Keratinocyte (primary cell): ENCODE data around the gene FRAS1.

Experiments
- EZH2 ChIP-seq: IDR thresholded peaks from one replicate; pipeline ENCODE4 v1.6.1; 2012; ENCODE audit warnings: inconsistent platforms, mild to moderate bottlenecking, low read length, moderate library complexity
- TF ChIP-seq, protein P1 (sequence below), 3 experiments: IDR thresholded peaks in 1 of 3; conservative IDR thresholded peaks in 1 of 3; optimal IDR thresholded peaks in 1 of 3; 2 replicates in 2 of 3; 3 replicates in 1 of 3; pipeline versions ENCODE3 to v1.5.1; 2011; ENCODE audit warnings: low read length in 3 of 3, mild to moderate bottlenecking in 3 of 3, moderate library complexity in 2 of 3, control low read depth in 1 of 3, inconsistent platforms in 1 of 3; ENCODE audit not compliant: insufficient read depth in 2 of 3; ENCODE audit errors: extremely low read depth in 1 of 3

- TF ChIP-seq, protein P1, sequence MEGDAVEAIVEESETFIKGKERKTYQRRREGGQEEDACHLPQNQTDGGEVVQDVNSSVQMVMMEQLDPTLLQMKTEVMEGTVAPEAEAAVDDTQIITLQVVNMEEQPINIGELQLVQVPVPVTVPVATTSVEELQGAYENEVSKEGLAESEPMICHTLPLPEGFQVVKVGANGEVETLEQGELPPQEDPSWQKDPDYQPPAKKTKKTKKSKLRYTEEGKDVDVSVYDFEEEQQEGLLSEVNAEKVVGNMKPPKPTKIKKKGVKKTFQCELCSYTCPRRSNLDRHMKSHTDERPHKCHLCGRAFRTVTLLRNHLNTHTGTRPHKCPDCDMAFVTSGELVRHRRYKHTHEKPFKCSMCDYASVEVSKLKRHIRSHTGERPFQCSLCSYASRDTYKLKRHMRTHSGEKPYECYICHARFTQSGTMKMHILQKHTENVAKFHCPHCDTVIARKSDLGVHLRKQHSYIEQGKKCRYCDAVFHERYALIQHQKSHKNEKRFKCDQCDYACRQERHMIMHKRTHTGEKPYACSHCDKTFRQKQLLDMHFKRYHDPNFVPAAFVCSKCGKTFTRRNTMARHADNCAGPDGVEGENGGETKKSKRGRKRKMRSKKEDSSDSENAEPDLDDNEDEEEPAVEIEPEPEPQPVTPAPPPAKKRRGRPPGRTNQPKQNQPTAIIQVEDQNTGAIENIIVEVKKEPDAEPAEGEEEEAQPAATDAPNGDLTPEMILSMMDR (optimal IDR thresholded peaks at IDR 0.05 in 1 of 3, IDR thresholded peaks at IDR 0.05 in 1 of 3, conservative IDR thresholded peaks at IDR 0.05 in 1 of 3; ENCODE audit: extremely low read depth in 1 of 3, insufficient read depth in 2 of 3, low read length in 3 of 3) = no peak
- no peak for TF ChIP-seq EZH2
These were observed 33.0 kb upstream of the FRAS1 start for GRCh38 chr4:78024085-78024484.
